Kidney epithelial cell (primary cell): ENCODE results near the gene LRRN4. TPM values are rescaled to one million over a fixed set of nuclear protein-coding genes. Genes with fewer than 3 reads are reported as not detected.

Experiments
- DNase-seq: peaks from one replicate; pipeline ENCODE4 v3.0.0-alpha.2; 2010; ENCODE audit warnings: low read depth
- H3K27me3 ChIP-seq: 2 replicates; pipeline ENCODE4 v1.6.0; 2011; ENCODE audit warnings: low read length; ENCODE audit not compliant: control insufficient read depth, insufficient read depth
- H3K36me3 ChIP-seq: 2 replicates; pipeline ENCODE4 v1.5.1; 2011; ENCODE audit warnings: low read length; ENCODE audit not compliant: control insufficient read depth, insufficient read depth
- H3K4me3 ChIP-seq: 2 replicates; pipeline ENCODE4 v1.5.1; 2011; ENCODE audit warnings: low read depth, mild to moderate bottlenecking, control low read depth, low read length
- CTCF ChIP-seq: IDR thresholded peaks from 2 replicates; pipeline ENCODE4 v1.5.1; 2011; ENCODE audit warnings: mild to moderate bottlenecking, moderate library complexity, low read length, control low read depth, inconsistent platforms; ENCODE audit not compliant: insufficient read depth, poor library complexity, severe bottlenecking
- total RNA-seq: library from RNA; depleted of rRNA; stranded (reverse); fragments of >200 nt; gene quantifications from 2 replicates; pipeline ENCODE4 v1.2.3, GENCODE V29; 2015

The LRRN4 gene
- total RNA-seq, 1 donor from 2014 or later = 65.3 TPM

GRCh38 chr20:6014957-6015356 is 38.9 kb downstream of the LRRN4 start:
- TF ChIP-seq CTCF = no peak
- Histone ChIP-seq H3K36me3 (peaks cover 2% of the 10 kb centered on the region), H3K4me3 (no peak overlapping the region), H3K27me3 (no peaks in the 10 kb centered on the region)
- DNase-seq = no peak

GRCh38 chr20:6014017-6014416 is 39.8 kb downstream of the LRRN4 start:
- Histone ChIP-seq H3K36me3 (peaks cover 2% of the 10 kb centered on the region), H3K4me3 (no peak overlapping the region), H3K27me3 (no peaks in the 10 kb centered on the region)
- no peak for TF ChIP-seq CTCF
- no peak for DNase-seq

GRCh38 chr20:6012179-6012578 is 41.7 kb downstream of the LRRN4 start:
- Histone ChIP-seq H3K4me3 (no peak overlapping the region), H3K27me3 (no peaks in the 10 kb centered on the region), H3K36me3 (peaks cover 2% of the 10 kb centered on the region)
- no peak for TF ChIP-seq CTCF
- no peak for DNase-seq

GRCh38 chr20:6008254-6008653 is 45.6 kb downstream of the LRRN4 start:
- H3K36me3 ChIP-seq = peaks cover 2% of the 10 kb centered on the region
- no peak for TF ChIP-seq CTCF
- H3K27me3 ChIP-seq = no peaks in the 10 kb centered on the region
- H3K4me3 ChIP-seq = no peak overlapping the region
- DNase-seq = peak; percentile 79

GRCh38 chr20:6007529-6008103 is 46.2 kb downstream of the LRRN4 start:
- TF ChIP-seq CTCF = no peak
- peaks cover 2% of the 10 kb centered on the region for H3K36me3 ChIP-seq
- peak overlapping the region; percentile 90 for H3K4me3 ChIP-seq
- no peak for DNase-seq
- no peaks in the 10 kb centered on the region for H3K27me3 ChIP-seq

- Histone ChIP-seq H3K27me3 (no peaks in the 10 kb centered on the region), H3K36me3 (peaks cover 2% of the 10 kb centered on the region), H3K4me3 (peak overlapping the region; percentile 90)
- TF ChIP-seq CTCF = no peak
- no peak for DNase-seq
These were observed 46.7 kb downstream of the LRRN4 start for GRCh38 chr20:6007094-6007528.
